SK-N-SH treated with all-trans-retinoic acid at 6 μM for 48 hours (cell line): ENCODE results near the gene ACSS3.

Source experiments
- CSDC2 ChIP-seq: fragments of 250-450 bp; sonication (Bioruptor Pico); IDR thresholded peaks from 2 replicates; pipeline ENCODE4 v1.5.0; 2020; ENCODE audit warnings: mild to moderate bottlenecking, moderate library complexity
- GLIS3 ChIP-seq: fragments of 250-450 bp; sonication (Bioruptor Pico); IDR thresholded peaks from 2 replicates; pipeline ENCODE4 v1.5.0; 2020; ENCODE audit warnings: mild to moderate bottlenecking, moderate library complexity
- OSR1 ChIP-seq: fragments of 250-450 bp; sonication (Bioruptor Pico); IDR thresholded peaks from 2 replicates; pipeline ENCODE4 v1.8.0; 2022; ENCODE audit warnings: moderate library complexity, mild to moderate bottlenecking, inconsistent platforms
- PATZ1 ChIP-seq: fragments of 250-450 bp; sonication (Bioruptor Pico); IDR thresholded peaks from 2 replicates; pipeline ENCODE4 v1.8.0; 2020; ENCODE audit warnings: mild to moderate bottlenecking, moderate library complexity, borderline replicate concordance
- POU6F1 ChIP-seq: fragments of 250-450 bp; sonication (Bioruptor Pico); IDR thresholded peaks from 2 replicates; pipeline ENCODE4 v1.8.0; 2021; ENCODE audit warnings: low read depth, mild to moderate bottlenecking, moderate library complexity, borderline replicate concordance
- RARB ChIP-seq: fragments of 250-450 bp; sonication (Bioruptor Pico); IDR thresholded peaks from 2 replicates; pipeline ENCODE4 v1.8.0; 2021; ENCODE audit warnings: mild to moderate bottlenecking, moderate library complexity

GRCh38 chr12:81207664-81208063 is 129.8 kb downstream of the ACSS3 start:
- TF ChIP-seq POU6F1 (no peak), RARB (CRISPR knock-in tag) (no peak), CSDC2 (CRISPR knock-in tag) (no peak), GLIS3 (CRISPR knock-in tag) (no peak), PATZ1 (no peak), OSR1 (CRISPR knock-in tag) (no peak)
